ELR (cell line): Measurements from ENCODE around the gene MOCOS.
A peak's percentile ranks its signal among the peaks of the same experiment; 100 is the strongest.
"Not testable (repeated sequence)": the region's sequence is repeated elsewhere in the genome, so short reads cannot be mapped to it uniquely, and the experiment has no call there.

ENCODE experiments used
- DNase-seq: peaks from one replicate; pipeline ENCODE4 v3.0.0-alpha.2; 2015; ENCODE audit warnings: low read depth

MOCOS gene

GRCh38 chr18:36201765-36202164 lies 14.5 kb downstream of the MOCOS start:
- no peak for DNase-seq

- no peak for DNase-seq
These were observed 16.1 kb downstream of the MOCOS start for GRCh38 chr18:36203360-36203895.

GRCh38 chr18:36205166-36205565 lies 17.9 kb downstream of the MOCOS start:
- no peak for DNase-seq

GRCh38 chr18:36207303-36207702 lies 20.0 kb downstream of the MOCOS start:
- DNase-seq: no peak

GRCh38 chr18:36207969-36208368 lies 20.7 kb downstream of the MOCOS start:
- not testable (repeated sequence) for DNase-seq

- peak; percentile 78 for DNase-seq
These were observed 24.3 kb downstream of the MOCOS start for GRCh38 chr18:36211612-36212065.

GRCh38 chr18:36212301-36213171 lies 25.2 kb downstream of the MOCOS start:
- peak; percentile 11 for DNase-seq

- no peak for DNase-seq
These were observed 27.5 kb downstream of the MOCOS start for GRCh38 chr18:36214811-36215210.

GRCh38 chr18:36215577-36215976 lies 28.3 kb downstream of the MOCOS start:
- no peak for DNase-seq

- DNase-seq: no peak
These were observed 30.1 kb downstream of the MOCOS start for GRCh38 chr18:36217348-36217747.

GRCh38 chr18:36229188-36229587 lies 41.9 kb downstream of the MOCOS start:
- DNase-seq: no peak

GRCh38 chr18:36240510-36240909 lies 53.2 kb downstream of the MOCOS start:
- not testable (repeated sequence) for DNase-seq

- DNase-seq: no peak
These were observed 54.5 kb downstream of the MOCOS start for GRCh38 chr18:36241831-36242230.

GRCh38 chr18:36247036-36247435 lies 59.7 kb downstream of the MOCOS start:
- DNase-seq: peak; percentile 32

- no peak for DNase-seq
These were observed 62.1 kb downstream of the MOCOS start for GRCh38 chr18:36249392-36249791.

GRCh38 chr18:36250827-36251226 lies 63.5 kb downstream of the MOCOS start:
- DNase-seq: no peak

- DNase-seq: no peak
These were observed 67.9 kb downstream of the MOCOS start for GRCh38 chr18:36255072-36255698.

- no peak for DNase-seq
These were observed 68.8 kb downstream of the MOCOS start for GRCh38 chr18:36256094-36256493.

- no peak for DNase-seq
These were observed 75.7 kb downstream of the MOCOS start for GRCh38 chr18:36262971-36263370.

- no peak for DNase-seq
These were observed 77.0 kb downstream of the MOCOS start for GRCh38 chr18:36264283-36264682.

GRCh38 chr18:36265015-36265414 lies 77.7 kb downstream of the MOCOS start:
- no peak for DNase-seq

- no peak for DNase-seq
These were observed 81.9 kb downstream of the MOCOS start for GRCh38 chr18:36269157-36269556.

GRCh38 chr18:36271153-36271552 lies 83.9 kb downstream of the MOCOS start:
- DNase-seq: no peak
